ENCODE measurements around the gene SNX30.

GRCh38 chr9:112852741-112853504 is 102.4 kb downstream of the SNX30 start:
- TF ChIP-seq CTCF (tag by site-specific recombination; IDR thresholded peaks at IDR 0.05) (no peak), ZNF596 (tag by site-specific recombination; IDR thresholded peaks at IDR 0.05) (no peak), ZNF184 (tag by site-specific recombination; IDR thresholded peaks at IDR 0.05) (no peak), ZBTB6 (tag by site-specific recombination; IDR thresholded peaks at IDR 0.05) (no peak), EGR2 (tag by site-specific recombination; IDR thresholded peaks at IDR 0.05; ENCODE audit: low read depth) (no peak), ZNF133 (tag by site-specific recombination; IDR thresholded peaks at IDR 0.05) (no peak), SP7 (tag by site-specific recombination; IDR thresholded peaks at IDR 0.05) (no peak), WT1 (tag by site-specific recombination; IDR thresholded peaks at IDR 0.05) (no peak), ZNF146 (tag by site-specific recombination; IDR thresholded peaks at IDR 0.05) (no peak), ZNF214 (tag by site-specific recombination; IDR thresholded peaks at IDR 0.05; ENCODE audit: borderline replicate concordance) (no peak), YY1 (tag by site-specific recombination; IDR thresholded peaks at IDR 0.05) (no peak)
- TF ChIP-seq, protein P1, sequence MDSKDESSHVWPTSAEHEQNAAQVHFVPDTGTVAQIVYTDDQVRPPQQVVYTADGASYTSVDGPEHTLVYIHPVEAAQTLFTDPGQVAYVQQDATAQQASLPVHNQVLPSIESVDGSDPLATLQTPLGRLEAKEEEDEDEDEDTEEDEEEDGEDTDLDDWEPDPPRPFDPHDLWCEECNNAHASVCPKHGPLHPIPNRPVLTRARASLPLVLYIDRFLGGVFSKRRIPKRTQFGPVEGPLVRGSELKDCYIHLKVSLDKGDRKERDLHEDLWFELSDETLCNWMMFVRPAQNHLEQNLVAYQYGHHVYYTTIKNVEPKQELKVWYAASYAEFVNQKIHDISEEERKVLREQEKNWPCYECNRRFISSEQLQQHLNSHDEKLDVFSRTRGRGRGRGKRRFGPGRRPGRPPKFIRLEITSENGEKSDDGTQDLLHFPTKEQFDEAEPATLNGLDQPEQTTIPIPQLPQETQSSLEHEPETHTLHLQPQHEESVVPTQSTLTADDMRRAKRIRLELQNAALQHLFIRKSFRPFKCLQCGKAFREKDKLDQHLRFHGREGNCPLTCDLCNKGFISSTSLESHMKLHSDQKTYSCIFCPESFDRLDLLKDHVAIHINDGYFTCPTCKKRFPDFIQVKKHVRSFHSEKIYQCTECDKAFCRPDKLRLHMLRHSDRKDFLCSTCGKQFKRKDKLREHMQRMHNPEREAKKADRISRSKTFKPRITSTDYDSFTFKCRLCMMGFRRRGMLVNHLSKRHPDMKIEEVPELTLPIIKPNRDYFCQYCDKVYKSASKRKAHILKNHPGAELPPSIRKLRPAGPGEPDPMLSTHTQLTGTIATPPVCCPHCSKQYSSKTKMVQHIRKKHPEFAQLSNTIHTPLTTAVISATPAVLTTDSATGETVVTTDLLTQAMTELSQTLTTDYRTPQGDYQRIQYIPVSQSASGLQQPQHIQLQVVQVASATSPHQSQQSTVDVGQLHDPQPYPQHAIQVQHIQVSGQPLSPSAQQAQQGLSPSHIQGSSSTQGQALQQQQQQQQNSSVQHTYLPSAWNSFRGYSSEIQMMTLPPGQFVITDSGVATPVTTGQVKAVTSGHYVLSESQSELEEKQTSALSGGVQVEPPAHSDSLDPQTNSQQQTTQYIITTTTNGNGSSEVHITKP (tag by site-specific recombination; IDR thresholded peaks at IDR 0.05) = no peak
- TF ChIP-seq, protein P2, sequence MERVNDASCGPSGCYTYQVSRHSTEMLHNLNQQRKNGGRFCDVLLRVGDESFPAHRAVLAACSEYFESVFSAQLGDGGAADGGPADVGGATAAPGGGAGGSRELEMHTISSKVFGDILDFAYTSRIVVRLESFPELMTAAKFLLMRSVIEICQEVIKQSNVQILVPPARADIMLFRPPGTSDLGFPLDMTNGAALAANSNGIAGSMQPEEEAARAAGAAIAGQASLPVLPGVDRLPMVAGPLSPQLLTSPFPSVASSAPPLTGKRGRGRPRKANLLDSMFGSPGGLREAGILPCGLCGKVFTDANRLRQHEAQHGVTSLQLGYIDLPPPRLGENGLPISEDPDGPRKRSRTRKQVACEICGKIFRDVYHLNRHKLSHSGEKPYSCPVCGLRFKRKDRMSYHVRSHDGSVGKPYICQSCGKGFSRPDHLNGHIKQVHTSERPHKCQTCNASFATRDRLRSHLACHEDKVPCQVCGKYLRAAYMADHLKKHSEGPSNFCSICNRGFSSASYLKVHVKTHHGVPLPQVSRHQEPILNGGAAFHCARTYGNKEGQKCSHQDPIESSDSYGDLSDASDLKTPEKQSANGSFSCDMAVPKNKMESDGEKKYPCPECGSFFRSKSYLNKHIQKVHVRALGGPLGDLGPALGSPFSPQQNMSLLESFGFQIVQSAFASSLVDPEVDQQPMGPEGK (tag by site-specific recombination; IDR thresholded peaks at IDR 0.05) = no peak

Data from HEK293 (cell line).